ENCODE results near the gene OOSP4B.
"Not testable (repeated sequence)": the region's sequence is repeated elsewhere in the genome, so short reads cannot be mapped to it uniquely, and the experiment has no call there.

OOSP4B gene

DNA sequence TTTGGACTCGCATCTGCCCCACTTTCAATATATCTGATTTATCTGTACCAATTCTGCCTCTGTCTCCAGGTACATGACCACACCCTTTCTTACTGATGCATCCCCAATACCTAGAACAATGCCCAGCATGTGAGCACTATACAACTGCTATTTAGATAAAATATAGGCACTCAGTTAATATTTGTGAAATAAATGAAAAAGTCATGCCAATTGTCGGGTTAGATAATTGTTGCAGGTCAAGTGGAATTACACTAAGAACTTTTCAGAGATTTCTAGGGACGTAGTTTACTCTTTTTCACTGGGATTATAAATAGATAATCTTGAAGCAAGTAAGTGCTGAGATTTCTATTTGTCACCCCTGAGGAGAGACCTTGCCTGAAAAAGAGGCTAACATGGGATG is 32.6 kb upstream of the OOSP4B start:
- no peaks in the 10 kb centered on the region for H3K4me1 ChIP-seq (ENCODE audit: insufficient read depth, insufficient read length)
- H3K9ac ChIP-seq (ENCODE audit: insufficient read length, low read depth): no peak overlapping the region
- no peak for TF ChIP-seq ZNF274 (IDR thresholded peaks at IDR 0.05; ENCODE audit: low read depth, low read length)
- TF ChIP-seq YY1 (IDR thresholded peaks at IDR 0.05; ENCODE audit: insufficient read depth, insufficient read length): no peak
- TF ChIP-seq SUZ12 (IDR thresholded peaks at IDR 0.05; ENCODE audit: extremely low read depth, insufficient read depth, insufficient read length): no peak
- no peak overlapping the region for H3K4me3 ChIP-seq (ENCODE audit: insufficient read length, low read depth)
- no peak for DNase-seq (ENCODE audit: low read depth, low spot score)
- H3K36me3 ChIP-seq (ENCODE audit: insufficient read depth, insufficient read length, low read length): no peaks in the 10 kb centered on the region
- no peaks in the 10 kb centered on the region for H3K9me3 ChIP-seq (ENCODE audit: insufficient read depth, low read length)
- no peaks in the 10 kb centered on the region for H3K27me3 ChIP-seq (ENCODE audit: insufficient read depth, insufficient read length)

DNA sequence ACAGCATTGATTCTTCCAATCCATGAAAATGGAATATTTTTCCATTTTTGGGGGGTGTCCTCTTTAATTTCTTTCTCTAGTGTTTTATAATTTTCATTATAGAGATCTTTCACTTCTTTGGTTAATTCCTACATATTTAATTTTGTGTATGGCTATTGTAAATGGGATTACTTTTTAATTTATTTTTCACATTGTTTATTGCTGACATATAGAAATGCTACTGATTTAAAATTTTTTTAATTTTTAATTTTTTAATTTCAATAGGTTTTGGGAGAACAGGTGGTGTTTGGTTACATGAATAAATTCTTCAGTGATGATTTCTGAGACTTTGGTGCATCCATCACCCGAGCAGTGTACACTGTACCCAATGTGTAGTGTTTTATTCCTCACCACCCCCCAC is 26.6 kb upstream of the OOSP4B start:
- TF ChIP-seq SUZ12 (IDR thresholded peaks at IDR 0.05; ENCODE audit: extremely low read depth, insufficient read depth, insufficient read length) (no peak), YY1 (IDR thresholded peaks at IDR 0.05; ENCODE audit: insufficient read depth, insufficient read length) (no peak), ZNF274 (IDR thresholded peaks at IDR 0.05; ENCODE audit: low read depth, low read length) (no peak)
- DNase-seq (ENCODE audit: low read depth, low spot score): no peak
- Histone ChIP-seq H3K9ac (ENCODE audit: insufficient read length, low read depth) (no peak overlapping the region), H3K27me3 (ENCODE audit: insufficient read depth, insufficient read length) (no peaks in the 10 kb centered on the region), H3K36me3 (ENCODE audit: insufficient read depth, insufficient read length, low read length) (no peaks in the 10 kb centered on the region), H3K4me1 (ENCODE audit: insufficient read depth, insufficient read length) (no peaks in the 10 kb centered on the region), H3K4me3 (ENCODE audit: insufficient read length, low read depth) (no peak overlapping the region), H3K9me3 (ENCODE audit: insufficient read depth, low read length) (no peaks in the 10 kb centered on the region)

DNA sequence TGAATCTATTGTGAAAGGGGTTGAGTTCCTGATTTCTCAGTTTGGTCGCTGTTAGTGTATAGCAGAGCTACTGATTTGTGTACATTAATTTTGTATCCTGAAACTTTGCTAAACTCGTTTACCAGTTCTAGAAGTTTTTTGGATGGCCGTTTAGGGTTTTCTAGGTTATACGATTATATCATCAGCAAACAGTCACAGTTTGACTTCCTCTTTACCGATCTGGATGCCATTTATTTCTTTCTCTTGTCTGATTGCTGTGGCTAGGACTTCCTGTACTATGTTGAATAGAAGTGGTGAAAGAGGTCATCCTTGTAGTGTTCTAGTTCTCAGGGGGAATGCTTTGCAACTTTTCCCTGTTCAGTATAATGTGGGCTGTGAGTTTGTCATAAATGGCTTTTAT is 24.6 kb upstream of the OOSP4B start:
- H3K9ac ChIP-seq (ENCODE audit: insufficient read length, low read depth): no peak overlapping the region
- no peaks in the 10 kb centered on the region for H3K27me3 ChIP-seq (ENCODE audit: insufficient read depth, insufficient read length)
- H3K9me3 ChIP-seq (ENCODE audit: insufficient read depth, low read length): no peaks in the 10 kb centered on the region
- H3K4me1 ChIP-seq (ENCODE audit: insufficient read depth, insufficient read length): no peaks in the 10 kb centered on the region
- TF ChIP-seq SUZ12 (IDR thresholded peaks at IDR 0.05; ENCODE audit: extremely low read depth, insufficient read depth, insufficient read length): no peak
- no peak for TF ChIP-seq ZNF274 (IDR thresholded peaks at IDR 0.05; ENCODE audit: low read depth, low read length)
- no peak for TF ChIP-seq YY1 (IDR thresholded peaks at IDR 0.05; ENCODE audit: insufficient read depth, insufficient read length)
- no peak for DNase-seq (ENCODE audit: low read depth, low spot score)
- H3K36me3 ChIP-seq (ENCODE audit: insufficient read depth, insufficient read length, low read length): no peaks in the 10 kb centered on the region
- no peak overlapping the region for H3K4me3 ChIP-seq (ENCODE audit: insufficient read length, low read depth)

DNA sequence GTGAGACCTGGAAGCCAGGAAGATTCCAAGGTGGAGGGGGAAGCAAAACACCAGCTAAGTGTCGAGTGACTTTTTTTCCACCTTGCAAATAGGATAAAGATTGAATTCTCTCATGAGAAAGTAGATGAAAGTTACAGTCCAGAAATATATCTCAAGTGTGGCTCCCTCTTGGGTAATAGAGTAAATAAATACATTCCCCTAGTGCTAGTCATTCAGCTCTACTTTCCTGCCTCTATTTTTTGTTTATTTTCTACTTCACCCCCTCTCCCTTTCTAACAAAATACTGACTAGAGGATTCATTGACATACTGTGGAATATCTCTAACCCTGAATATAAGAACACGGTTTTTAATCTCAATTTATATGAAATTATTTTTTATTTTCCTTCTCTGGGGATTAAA is 19.2 kb upstream of the OOSP4B start:
- Histone ChIP-seq H3K4me3 (ENCODE audit: insufficient read length, low read depth) (no peak overlapping the region), H3K27me3 (ENCODE audit: insufficient read depth, insufficient read length) (no peaks in the 10 kb centered on the region), H3K9ac (ENCODE audit: insufficient read length, low read depth) (no peak overlapping the region), H3K4me1 (ENCODE audit: insufficient read depth, insufficient read length) (no peaks in the 10 kb centered on the region), H3K9me3 (ENCODE audit: insufficient read depth, low read length) (peaks cover 13% of the 10 kb centered on the region), H3K36me3 (ENCODE audit: insufficient read depth, insufficient read length, low read length) (no peaks in the 10 kb centered on the region)
- no peak for DNase-seq (ENCODE audit: low read depth, low spot score)
- TF ChIP-seq SUZ12 (IDR thresholded peaks at IDR 0.05; ENCODE audit: extremely low read depth, insufficient read depth, insufficient read length) (no peak), YY1 (IDR thresholded peaks at IDR 0.05; ENCODE audit: insufficient read depth, insufficient read length) (no peak), ZNF274 (IDR thresholded peaks at IDR 0.05; ENCODE audit: low read depth, low read length) (no peak)

DNA sequence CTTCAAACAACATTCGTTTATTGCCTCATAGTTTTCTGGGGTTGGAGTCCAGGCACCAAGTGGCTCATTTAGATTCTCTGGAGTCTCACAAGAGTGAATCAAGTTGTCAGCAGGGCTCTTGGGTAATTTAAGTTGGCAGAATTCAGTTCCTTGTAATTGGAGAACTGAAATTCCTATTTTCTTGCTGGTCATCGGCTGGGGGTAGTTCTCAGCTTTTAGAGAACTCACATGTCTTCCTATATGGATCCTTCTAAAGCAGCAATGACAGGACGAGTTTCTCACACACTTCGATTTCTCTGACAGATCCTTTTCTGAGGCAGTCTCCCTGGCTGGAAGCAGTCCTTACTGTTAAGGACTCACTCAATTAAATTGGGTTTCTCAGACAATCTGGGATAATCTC is 17.3 kb upstream of the OOSP4B start:
- Histone ChIP-seq H3K4me3 (ENCODE audit: insufficient read length, low read depth) (no peak overlapping the region), H3K9ac (ENCODE audit: insufficient read length, low read depth) (no peak overlapping the region), H3K4me1 (ENCODE audit: insufficient read depth, insufficient read length) (no peaks in the 10 kb centered on the region), H3K36me3 (ENCODE audit: insufficient read depth, insufficient read length, low read length) (no peaks in the 10 kb centered on the region), H3K9me3 (ENCODE audit: insufficient read depth, low read length) (peaks cover 13% of the 10 kb centered on the region), H3K27me3 (ENCODE audit: insufficient read depth, insufficient read length) (no peaks in the 10 kb centered on the region)
- TF ChIP-seq YY1 (IDR thresholded peaks at IDR 0.05; ENCODE audit: insufficient read depth, insufficient read length) (no peak), ZNF274 (IDR thresholded peaks at IDR 0.05; ENCODE audit: low read depth, low read length) (peak; percentile 53; the same call in 1 of the 2 replicates)
- no peak for DNase-seq (ENCODE audit: low read depth, low spot score)

DNA sequence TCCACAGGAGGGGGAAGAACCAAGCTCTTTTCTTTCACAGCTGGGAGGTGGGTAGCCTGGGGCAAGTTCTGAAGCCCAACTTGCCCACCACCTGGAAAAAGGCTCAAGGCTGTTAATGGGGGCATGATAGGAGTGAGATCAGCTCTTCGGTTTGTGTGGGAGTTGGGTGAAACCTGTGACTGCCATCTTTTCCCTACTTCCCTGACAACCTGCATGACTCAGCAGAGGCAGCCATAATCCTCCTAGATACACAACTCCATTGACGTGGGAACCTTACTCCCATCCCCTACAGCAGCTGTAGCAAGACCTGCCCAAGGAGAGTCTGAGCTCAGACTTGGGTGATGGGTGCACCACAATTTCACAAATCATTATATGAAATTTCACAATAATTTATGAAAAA is 13.3 kb upstream of the OOSP4B start:
- Histone ChIP-seq H3K4me3 (ENCODE audit: insufficient read length, low read depth) (no peak overlapping the region), H3K9ac (ENCODE audit: insufficient read length, low read depth) (no peak overlapping the region), H3K9me3 (ENCODE audit: insufficient read depth, low read length) (peaks cover 13% of the 10 kb centered on the region), H3K4me1 (ENCODE audit: insufficient read depth, insufficient read length) (no peaks in the 10 kb centered on the region), H3K36me3 (ENCODE audit: insufficient read depth, insufficient read length, low read length) (no peaks in the 10 kb centered on the region), H3K27me3 (ENCODE audit: insufficient read depth, insufficient read length) (no peaks in the 10 kb centered on the region)
- TF ChIP-seq ZNF274 (IDR thresholded peaks at IDR 0.05; ENCODE audit: low read depth, low read length) (no peak), YY1 (IDR thresholded peaks at IDR 0.05; ENCODE audit: insufficient read depth, insufficient read length) (no peak)
- DNase-seq (ENCODE audit: low read depth, low spot score): no peak

DNA sequence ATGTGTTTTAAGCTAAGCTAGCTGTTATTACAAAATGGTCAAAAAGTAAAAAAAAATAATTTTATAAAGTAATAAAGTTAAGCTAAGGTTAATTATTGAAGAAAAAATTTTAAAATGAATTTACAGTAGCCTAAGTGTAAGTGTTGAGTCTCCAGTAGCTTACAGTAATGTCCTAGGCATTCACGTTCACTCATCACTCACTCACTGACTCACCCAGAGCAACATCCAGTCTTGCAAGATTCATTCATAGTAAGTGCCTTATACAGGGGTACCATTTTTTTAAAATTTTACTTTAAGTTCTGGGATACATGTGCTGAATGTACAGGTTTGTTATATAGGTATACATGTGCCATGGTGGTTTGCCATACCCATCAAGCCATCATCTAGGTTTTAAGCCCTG is 11.6 kb upstream of the OOSP4B start:
- H3K36me3 ChIP-seq (ENCODE audit: insufficient read depth, insufficient read length, low read length): no peaks in the 10 kb centered on the region
- no peak for DNase-seq (ENCODE audit: low read depth, low spot score)
- TF ChIP-seq YY1 (IDR thresholded peaks at IDR 0.05; ENCODE audit: insufficient read depth, insufficient read length) (no peak), SUZ12 (IDR thresholded peaks at IDR 0.05; ENCODE audit: extremely low read depth, insufficient read depth, insufficient read length) (no peak), ZNF274 (IDR thresholded peaks at IDR 0.05; ENCODE audit: low read depth, low read length) (no peak)

DNA sequence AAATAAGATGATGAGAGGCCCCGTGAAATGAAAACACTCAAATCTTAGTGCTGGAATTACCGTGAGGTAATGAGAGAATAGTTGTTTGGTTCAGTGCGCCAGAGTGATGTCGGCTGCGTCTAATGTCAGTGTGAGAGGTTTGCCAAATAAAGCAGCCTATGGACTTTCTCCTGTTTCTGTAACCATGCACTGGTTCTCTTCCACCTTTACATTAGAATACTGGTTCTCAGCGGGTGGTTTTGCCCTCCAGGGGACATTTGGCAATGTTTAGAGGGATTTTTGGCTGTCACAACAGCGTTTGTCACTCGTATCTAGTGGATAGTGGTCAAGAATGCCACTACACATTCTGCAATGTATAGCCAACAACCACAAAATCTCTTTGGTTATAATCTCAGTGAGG is 1.1 kb downstream of the OOSP4B start:
- H3K9ac ChIP-seq (ENCODE audit: insufficient read length, low read depth): no peak overlapping the region
- H3K9me3 ChIP-seq (ENCODE audit: insufficient read depth, low read length): peaks cover 13% of the 10 kb centered on the region; the same call in 1 of the 2 replicates
- DNase-seq (ENCODE audit: low read depth, low spot score): peak; percentile 20
- TF ChIP-seq SUZ12 (IDR thresholded peaks at IDR 0.05; ENCODE audit: extremely low read depth, insufficient read depth, insufficient read length) (no peak), YY1 (IDR thresholded peaks at IDR 0.05; ENCODE audit: insufficient read depth, insufficient read length) (no peak), ZNF274 (IDR thresholded peaks at IDR 0.05; ENCODE audit: low read depth, low read length) (no peak)
- H3K4me3 ChIP-seq (ENCODE audit: insufficient read length, low read depth): no peak overlapping the region
- no peaks in the 10 kb centered on the region for H3K27me3 ChIP-seq (ENCODE audit: insufficient read depth, insufficient read length)
- H3K36me3 ChIP-seq (ENCODE audit: insufficient read depth, insufficient read length, low read length): no peaks in the 10 kb centered on the region
- H3K4me1 ChIP-seq (ENCODE audit: insufficient read depth, insufficient read length): no peaks in the 10 kb centered on the region

More for the DNA sequence above, 11.6 kb upstream of the OOSP4B start:
- no peaks in the 10 kb centered on the region for H3K27me3 ChIP-seq (ENCODE audit: insufficient read depth, insufficient read length)
- H3K4me1 ChIP-seq (ENCODE audit: insufficient read depth, insufficient read length): no peaks in the 10 kb centered on the region
- no peak overlapping the region for H3K9ac ChIP-seq (ENCODE audit: insufficient read length, low read depth)
- H3K4me3 ChIP-seq (ENCODE audit: insufficient read length, low read depth): no peak overlapping the region
- H3K9me3 ChIP-seq (ENCODE audit: insufficient read depth, low read length): peaks cover under 1% of the 10 kb centered on the region

DNA sequence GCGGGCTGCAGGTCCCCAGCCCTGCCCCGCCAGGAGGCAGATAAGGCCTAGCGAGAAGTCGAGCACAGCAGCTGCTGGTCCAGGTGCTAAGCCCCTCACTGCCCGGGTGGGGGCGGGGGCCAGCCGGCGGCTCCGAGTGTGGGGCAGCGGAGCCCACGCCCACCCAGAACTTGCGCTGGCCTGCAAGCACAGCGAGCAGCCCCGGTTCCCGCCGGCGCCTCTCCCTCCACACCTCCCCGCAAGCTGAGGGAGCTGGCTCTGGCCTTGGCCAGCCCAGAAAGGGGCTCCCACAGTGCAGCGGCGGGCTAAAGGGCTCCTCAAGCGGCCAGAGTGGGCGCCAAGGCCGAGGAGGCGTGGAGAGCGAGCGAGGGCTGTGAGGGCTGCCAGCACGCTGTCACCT is 3.4 kb downstream of the OOSP4B start:
- not testable (repeated sequence) for H3K4me1 ChIP-seq (ENCODE audit: insufficient read depth, insufficient read length); H3K9ac ChIP-seq (ENCODE audit: insufficient read length, low read depth); H3K27me3 ChIP-seq (ENCODE audit: insufficient read depth, insufficient read length); DNase-seq (ENCODE audit: low read depth, low spot score); H3K4me3 ChIP-seq (ENCODE audit: insufficient read length, low read depth); H3K36me3 ChIP-seq (ENCODE audit: insufficient read depth, insufficient read length, low read length)
- H3K9me3 ChIP-seq (ENCODE audit: insufficient read depth, low read length): peaks cover 13% of the 10 kb centered on the region; the same call in 1 of the 2 replicates

All from NT2/D1 (cell line).